Gastroesophageal sphincter (tissue), 3 donors: ENCODE measurements around the gene FZD10.

Source experiments
- CTCF ChIP-seq, 4 experiments: fragments of 200-600 bp in 2 of 4; fragments of 450-650 bp in 2 of 4; sonication (generic) in 1 of 4; IDR thresholded peaks; one replicate each; pipeline ENCODE4 v1.5.1; 2017 to 2019; ENCODE audit warnings: antibody characterized with exemption in 4 of 4, mild to moderate bottlenecking in 2 of 4, moderate library complexity in 2 of 4
- POLR2A ChIP-seq, 2 donors: fragments of 450-650 bp; IDR thresholded peaks; one replicate each; pipeline ENCODE4 v1.6.1; 2017; ENCODE audit warnings: antibody characterized with exemption in 2 of 2, mild to moderate bottlenecking in 2 of 2, moderate library complexity in 1 of 2

- TF ChIP-seq CTCF (IDR thresholded peaks at IDR 0.05) (no peak), POLR2A (IDR thresholded peaks at IDR 0.05) (no peak)
Observed at GRCh38 chr12:130198026-130198662, 35.9 kb downstream of the FZD10 start.
